ENCODE data around the gene FGD6.

Gene FGD6

DNA sequence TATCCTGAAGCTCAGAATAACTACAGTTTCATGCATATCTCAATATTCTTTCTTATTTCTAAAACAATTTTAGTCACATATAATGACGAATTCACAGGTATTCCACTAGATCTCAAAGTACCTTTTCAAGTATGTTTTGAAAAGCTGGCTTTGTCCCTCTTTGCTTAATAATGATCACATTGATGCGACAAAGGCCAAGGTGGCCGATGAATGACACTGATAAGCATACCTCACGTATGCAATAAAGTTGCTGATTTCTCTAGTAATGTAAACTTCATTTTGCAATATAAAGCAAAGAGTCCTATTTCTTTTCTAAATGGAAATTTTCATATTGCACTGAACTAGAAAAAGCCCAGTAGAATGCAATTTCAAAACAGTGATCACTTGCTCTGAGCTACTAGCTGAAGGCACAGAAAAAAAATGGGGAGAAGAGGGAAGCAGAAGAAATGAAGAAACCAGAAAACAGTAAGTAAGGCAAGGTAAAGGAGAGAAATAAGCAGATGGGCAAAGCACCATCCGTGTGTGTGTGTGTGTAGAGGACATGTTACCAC, 29.3 kb downstream of the FGD6 start:
- in situ Hi-C loops (cut with MboI; ENCODE audit: low pct_unique_long_range_greater_than_20kb, low sequenced_read_pairs) = no loop called here
- DNase-seq = no peak

DNA sequence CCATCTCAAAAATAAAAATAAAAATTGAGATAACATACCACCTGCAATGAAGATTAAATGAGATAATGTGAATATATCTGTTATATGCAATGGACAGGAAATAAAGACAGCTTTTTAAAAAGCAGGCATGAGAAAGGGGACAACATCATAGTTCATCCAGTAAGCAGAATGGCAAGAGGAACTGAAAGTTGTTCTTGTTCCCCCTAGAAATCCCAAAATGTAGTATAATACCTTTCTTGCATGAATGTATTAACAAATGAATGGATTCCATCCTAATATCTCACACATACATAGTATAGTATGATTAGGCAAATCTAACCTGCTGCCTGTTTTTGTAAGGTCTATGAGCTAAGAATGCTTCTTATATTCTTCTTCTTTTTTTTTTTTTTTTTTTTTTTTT, 31.4 kb downstream of the FGD6 start:
- in situ Hi-C loops (cut with MboI; ENCODE audit: low pct_unique_long_range_greater_than_20kb, low sequenced_read_pairs) = no loop called here
- no peak for DNase-seq

DNA sequence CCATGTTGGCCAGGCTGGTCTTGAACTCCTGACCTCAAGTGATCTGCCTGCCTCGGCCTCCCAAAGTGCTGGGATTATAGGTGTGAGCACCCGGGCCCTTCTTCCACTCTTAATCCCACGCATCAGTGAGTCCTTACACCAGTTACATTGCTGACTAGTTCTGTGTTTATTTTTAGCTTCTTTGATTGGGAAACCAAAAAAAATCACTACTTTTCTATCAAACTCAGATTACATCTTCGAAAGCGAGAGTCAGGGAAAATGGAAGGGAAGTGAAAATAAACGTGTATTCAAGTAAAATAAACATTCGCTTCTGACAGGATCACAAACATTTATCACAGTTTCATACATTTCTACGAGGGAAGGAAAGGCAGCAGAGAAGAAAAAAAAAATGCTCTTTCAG, 32.2 kb downstream of the FGD6 start:
- no peak for DNase-seq
- in situ Hi-C loops (cut with MboI; ENCODE audit: low pct_unique_long_range_greater_than_20kb, low sequenced_read_pairs) = no loop called here

DNA sequence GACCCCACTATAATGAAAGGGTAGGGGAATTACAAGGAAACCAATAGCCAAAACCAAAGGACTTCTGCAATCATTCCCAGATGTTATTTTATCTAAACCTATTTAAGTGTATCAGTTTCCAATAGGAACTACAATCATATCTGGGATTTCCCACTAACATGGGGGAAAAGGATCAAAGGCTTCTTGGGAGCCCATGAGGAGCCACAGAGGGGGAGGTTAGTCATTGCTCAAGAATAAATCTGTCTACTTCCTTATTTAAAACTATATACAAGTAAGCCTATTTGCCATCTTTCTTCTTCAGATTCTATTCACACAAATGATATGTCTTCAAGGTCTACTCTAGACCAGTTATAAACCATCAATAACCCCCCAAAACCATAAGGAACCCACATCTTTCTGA, 33.1 kb downstream of the FGD6 start:
- in situ Hi-C loops (cut with MboI; ENCODE audit: low pct_unique_long_range_greater_than_20kb, low sequenced_read_pairs) = no loop called here
- no peak for DNase-seq

DNA sequence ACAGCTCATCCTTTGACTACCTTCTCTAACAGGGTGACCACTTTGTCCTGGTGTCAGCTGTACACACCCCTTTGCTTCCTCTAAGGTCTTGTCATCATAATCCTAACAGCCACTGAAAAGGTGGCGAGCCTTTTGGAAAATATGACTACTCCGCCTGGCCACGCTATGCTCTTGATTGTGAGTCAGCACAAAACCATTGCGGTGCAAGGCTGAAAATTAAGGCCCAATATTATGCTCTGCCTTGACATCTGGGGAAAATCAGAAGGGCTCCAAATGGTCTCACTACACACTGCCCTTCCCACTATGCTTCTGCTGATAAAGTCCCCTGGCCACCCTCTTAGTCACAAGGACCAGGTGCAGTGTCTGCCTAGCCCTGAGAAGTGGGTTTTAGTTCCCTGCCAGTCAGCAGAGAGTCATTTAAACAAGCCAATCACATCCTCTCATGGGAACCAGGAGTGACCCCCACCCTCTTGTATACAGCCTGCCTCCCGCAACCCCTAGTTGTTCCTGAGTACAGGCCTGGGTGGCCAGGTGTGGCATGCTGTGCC, 34.3 kb downstream of the FGD6 start:
- no peak for DNase-seq
- in situ Hi-C loops (cut with MboI; ENCODE audit: low pct_unique_long_range_greater_than_20kb, low sequenced_read_pairs) = no loop called here

DNA sequence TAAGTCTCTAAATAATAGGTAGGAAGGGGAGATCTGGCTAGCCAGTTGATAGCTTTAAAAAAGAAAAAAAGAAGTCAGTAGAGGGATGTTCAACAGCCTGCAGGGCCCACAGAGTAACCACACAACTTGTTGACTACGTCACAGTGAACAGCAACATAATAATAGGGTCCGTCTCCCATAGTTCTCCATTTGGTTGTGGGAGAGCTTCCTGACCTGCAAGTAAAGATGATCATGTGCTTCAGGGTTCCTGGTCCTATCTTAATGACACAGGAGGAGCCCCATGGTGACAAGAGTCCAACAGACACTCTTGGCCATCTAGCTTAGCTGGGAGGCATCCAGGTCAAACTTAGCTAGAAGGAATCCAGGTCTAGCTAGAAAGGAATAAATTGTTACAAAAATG, 36.2 kb downstream of the FGD6 start:
- no peak for DNase-seq
- in situ Hi-C loops (cut with MboI; ENCODE audit: low pct_unique_long_range_greater_than_20kb, low sequenced_read_pairs) = no loop called here

DNA sequence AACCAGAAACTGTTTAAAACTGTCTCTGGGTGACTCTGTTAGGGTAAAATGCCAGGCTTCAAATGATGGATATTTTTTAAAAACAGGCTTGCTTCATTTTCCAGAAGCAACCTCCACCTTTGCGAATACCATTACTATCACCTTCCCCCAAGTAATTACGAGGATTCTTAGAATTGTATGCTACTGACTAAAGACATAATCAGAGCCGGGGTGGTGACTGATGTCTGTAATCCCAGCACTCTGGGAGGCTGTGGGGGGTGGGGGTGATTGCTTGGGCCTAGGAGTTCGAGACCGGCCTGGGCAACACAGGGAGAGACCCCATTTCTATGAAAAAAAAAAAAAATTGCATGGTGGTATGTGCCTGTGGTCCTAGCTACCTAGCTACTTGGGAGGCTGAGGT, 38.3 kb downstream of the FGD6 start:
- no peak for DNase-seq
- in situ Hi-C loops (cut with MboI; ENCODE audit: low pct_unique_long_range_greater_than_20kb, low sequenced_read_pairs) = no loop called here

DNA sequence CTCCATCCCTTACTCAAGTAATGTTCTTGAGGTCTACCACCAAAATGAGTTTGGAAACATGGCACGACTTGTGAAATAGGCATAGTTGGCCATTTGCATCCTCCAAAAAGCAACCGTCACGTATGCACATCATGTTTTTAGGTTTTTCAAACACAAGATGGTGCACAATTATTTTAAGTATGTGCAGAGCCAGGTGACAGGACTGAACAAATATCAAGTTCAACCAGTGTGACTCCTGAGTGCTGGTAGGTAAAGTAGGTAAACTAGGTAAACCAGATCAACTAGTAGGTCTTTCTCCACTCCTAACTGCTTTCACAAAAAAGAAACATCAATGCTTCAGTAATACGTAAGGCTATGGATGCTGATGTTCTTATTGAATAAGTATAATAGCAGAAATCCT, 39.1 kb downstream of the FGD6 start:
- no peak for DNase-seq
- in situ Hi-C loops (cut with MboI; ENCODE audit: low pct_unique_long_range_greater_than_20kb, low sequenced_read_pairs) = no loop called here

DNA sequence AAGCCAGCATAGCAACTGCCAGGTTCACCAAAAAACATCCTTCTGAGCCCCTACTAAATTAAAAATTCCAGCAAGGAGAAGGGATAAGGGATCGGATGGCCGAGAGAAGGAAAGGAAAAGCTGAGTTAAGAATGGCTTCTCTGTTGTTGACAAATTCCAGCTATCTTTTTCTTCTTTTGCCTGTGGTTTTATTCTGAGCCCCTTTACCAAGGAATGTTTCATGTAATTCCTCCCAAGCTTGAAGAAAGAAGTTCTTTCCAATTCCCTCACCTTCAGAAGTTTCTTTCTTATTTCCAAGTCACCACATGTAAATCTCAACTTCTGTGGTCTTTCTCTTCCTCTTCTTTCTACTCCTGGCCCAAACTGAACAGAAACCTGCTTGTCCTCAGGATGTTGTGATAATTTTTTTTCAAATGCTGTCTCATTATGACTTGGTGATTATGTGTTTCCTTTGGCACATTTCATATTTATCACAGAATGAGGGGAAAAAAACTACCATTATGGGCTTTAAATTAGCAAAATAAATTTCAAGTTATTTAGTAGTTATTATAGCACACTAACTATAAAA, 40.0 kb downstream of the FGD6 start:
- in situ Hi-C loops (cut with MboI; ENCODE audit: low pct_unique_long_range_greater_than_20kb, low sequenced_read_pairs) = no loop called here
- no peak for DNase-seq

DNA sequence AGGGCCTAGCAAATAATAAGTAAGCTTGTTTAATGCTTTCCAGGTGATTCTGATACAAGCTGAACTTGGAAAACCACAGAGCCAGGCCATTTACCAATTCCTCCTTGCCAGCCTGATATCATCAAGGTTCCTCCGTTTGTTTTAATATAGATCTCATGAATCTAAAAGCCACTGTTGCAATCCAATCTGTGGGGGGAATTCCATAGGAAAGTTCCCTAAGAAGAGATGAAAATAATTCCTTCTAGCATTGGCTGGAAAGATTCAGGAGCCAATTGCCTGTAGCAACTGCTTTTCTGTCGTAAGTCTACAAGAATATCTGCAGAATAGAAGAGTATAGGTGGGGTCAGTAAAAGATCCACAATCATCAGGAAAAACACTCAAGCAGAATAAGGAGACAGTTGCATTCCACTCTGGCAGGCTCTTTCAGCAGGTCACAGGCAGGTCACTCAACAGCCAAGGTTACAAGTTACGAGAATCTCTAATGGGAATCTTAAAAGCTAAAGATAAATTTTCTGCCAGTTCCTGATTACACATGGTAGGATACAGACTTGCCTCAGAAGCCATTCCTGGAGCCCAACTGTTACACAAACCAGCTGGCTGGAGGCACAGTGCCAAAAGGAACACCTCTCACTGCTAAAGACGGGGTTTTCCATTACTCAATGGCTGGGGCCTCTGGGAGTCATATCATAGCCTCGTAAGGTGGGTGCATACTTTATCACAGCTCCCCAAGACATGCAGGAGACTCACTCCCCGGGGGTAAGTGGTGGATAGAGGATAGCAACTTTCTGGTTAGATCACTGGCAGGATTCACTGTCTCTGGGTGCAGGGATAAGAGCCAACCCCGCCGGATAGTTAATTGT, 43.6 kb downstream of the FGD6 start:
- in situ Hi-C loops (cut with MboI; ENCODE audit: low pct_unique_long_range_greater_than_20kb, low sequenced_read_pairs) = no loop called here
- no peak for DNase-seq

DNA sequence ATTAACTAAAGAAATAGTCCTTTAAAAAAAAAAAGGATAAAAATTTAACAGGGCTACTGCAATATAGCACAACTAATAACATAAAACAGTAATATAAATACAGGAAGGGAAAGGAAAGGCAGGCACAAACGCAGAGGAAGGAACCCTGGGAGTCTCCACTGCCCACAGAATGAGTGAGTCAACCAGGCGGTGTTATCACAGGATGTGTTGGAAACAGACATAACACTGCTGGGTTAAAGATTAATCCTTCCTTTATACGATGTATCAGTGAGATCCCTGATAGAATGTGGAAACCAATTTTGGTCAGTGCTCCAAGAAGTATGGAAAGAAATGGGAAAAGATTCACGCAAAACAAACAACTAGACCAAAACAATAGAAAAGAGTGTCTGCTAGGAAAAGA, 47.9 kb downstream of the FGD6 start:
- peak; percentile 17 for DNase-seq

DNA sequence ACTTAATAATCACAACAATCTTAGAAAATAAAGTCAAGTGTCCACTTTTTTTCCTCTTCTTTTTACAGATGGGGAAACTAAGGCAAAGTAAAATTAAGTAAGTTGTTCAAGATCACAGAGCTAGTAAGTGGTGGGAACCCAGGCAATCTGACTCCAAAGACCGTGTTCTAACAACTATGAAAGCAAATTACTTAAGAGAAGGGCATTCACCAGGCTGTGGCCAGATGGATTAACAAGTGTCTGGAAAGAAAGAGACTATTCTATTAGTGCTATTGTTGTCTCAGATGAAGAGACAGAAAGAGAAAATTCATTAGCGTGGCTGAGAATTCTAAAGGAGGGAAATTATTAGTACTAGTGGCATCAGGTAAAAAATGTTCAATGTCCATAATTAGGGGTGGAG, 48.5 kb downstream of the FGD6 start:
- no peak for DNase-seq
- in situ Hi-C loops (cut with MboI; ENCODE audit: low pct_unique_long_range_greater_than_20kb, low sequenced_read_pairs) = no loop called here

More for the DNA sequence above, 47.9 kb downstream of the FGD6 start:
- in situ Hi-C loops (cut with MboI; ENCODE audit: low pct_unique_long_range_greater_than_20kb, low sequenced_read_pairs) = no loop called here

DNA sequence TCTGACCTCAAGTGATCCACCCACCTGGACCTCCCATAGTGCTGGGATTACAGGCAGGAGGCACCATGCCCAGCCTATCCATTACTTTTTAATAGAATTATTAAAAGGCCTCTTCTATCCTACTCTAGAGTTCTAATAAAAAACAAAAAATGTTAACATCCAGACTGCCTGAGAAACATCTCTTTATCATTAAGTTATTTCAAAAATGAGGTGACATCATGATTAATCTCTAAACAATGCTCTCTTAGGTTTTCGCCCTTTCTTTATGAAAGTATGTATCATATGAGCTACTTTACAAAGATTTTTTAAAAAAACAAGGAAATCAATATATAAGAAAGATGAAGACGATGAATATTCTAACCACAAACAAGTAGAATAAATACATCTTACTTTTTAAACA, 52.6 kb downstream of the FGD6 start:
- in situ Hi-C loops (cut with MboI; ENCODE audit: low pct_unique_long_range_greater_than_20kb, low sequenced_read_pairs) = no loop called here
- no peak for DNase-seq

DNA sequence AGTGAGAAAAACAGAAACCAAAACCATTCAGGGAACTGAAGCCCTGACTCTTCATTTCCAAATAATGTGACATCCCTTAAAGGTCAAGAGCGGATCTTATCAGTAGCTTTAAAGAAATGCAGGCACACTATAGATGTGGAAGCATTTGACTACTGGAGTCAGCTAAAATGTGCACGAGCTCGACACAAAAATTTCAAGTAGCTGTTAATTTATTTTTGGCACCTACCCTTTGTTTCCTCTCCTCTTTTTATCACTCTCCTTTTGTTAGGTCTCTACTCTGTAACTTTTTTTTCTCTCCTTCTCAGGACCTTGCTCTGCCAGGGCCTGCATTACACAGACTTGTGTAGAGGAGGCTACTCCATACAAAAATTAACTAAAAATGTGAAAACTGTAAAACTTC, 58.3 kb downstream of the FGD6 start:
- in situ Hi-C loops (cut with MboI; ENCODE audit: low pct_unique_long_range_greater_than_20kb, low sequenced_read_pairs) = no loop called here
- DNase-seq = no peak

DNA sequence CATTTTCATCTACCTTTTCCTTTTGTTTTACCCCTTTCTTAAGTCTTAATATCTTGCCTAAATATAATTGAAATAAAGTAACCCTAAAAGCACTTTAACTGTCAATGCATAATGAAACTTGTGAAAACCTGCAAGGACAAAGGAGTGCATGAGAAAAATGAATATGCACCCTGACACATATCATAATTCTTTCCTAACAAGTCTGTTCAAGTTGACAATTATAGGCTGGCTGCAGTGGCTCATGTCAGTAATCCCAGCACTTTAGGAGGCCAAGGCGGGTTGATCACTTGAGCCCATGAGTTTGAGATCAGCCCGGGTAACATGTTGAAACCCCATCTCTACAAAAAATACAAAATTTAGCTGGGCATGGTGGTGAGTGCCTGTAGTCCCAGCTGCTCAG, 65.4 kb downstream of the FGD6 start:
- in situ Hi-C loops (cut with MboI; ENCODE audit: low pct_unique_long_range_greater_than_20kb, low sequenced_read_pairs) = no loop called here
- no peak for DNase-seq

DNA sequence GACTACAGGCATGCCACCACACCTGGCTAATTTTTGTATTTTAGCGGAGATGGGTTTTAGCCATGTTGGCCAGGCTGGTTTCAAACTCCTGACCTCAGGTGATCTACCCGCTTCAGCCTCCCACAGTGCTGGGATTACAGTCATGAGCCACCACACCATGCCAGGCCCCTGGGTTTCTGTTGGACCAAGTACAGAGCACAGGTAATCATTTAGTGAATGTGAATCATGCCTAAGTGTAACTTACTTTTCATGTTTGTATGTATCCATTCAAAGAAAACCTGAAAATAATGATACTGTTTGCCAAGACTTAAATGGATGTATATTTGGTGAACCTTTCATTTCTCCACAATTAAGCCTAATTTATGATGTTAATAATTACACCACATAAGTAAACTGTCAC, 65.9 kb downstream of the FGD6 start:
- no peak for DNase-seq
- in situ Hi-C loops (cut with MboI; ENCODE audit: low pct_unique_long_range_greater_than_20kb, low sequenced_read_pairs) = no loop called here

DNA sequence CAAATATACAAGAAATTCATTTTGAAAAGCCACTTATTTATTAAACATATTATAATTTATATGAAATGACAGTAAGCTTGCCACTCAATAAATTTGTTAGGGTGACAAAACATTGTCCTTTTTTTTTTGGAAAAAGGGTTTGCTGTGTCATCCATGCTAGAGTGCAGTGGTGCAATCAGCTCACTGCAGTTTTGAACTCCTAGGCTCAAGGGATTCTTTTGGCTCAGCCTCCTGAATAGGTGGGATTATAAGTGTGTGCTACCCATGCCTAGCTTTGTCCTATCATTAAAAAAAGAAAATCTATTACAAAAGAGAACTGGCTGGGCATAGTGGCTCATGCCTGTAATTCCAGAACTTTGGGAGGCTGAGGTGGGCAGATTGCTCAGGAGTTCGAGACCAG, 66.8 kb downstream of the FGD6 start:
- DNase-seq = no peak
- in situ Hi-C loops (cut with MboI; ENCODE audit: low pct_unique_long_range_greater_than_20kb, low sequenced_read_pairs) = no loop called here

DNA sequence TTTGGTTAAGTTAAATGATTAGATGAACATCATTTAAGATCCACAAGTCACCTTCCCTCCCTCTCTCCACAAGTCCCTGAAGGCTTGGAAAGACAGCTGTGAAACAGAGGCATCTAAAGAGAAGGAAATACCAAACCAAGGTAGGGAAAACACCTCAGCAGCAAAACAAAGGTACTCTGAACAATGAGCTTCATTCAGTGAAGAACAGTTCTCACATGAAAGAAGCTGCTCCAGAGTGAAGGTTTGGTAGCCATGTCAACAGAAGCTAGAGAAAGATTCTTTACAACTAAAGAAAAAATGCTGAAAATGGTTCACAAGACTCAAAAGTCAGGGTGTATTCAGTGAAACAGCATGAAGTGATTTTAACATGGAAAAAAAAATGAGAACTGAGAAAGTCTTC, 69.4 kb downstream of the FGD6 start:
- in situ Hi-C loops (cut with MboI; ENCODE audit: low pct_unique_long_range_greater_than_20kb, low sequenced_read_pairs) = no loop called here
- DNase-seq = no peak

DNA sequence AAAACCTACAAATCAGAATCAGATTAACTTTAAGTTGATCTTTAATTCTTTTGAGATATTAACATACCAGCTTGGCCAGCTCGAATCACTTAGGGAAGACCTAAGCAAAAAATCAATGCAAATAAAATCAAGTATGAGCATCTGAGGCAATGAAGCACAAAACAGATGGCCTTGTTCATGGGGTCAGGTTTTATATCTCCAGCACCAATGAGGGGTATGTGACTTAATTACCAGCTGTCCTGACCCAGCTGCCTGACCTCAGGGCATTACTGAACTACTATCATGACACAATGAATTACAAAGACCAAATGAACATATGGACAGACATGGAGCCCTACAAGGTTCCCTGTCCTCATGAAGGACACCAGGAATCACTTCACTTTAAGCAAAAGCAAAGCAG, 70.5 kb downstream of the FGD6 start:
- no peak for DNase-seq
- in situ Hi-C loops (cut with MboI; ENCODE audit: low pct_unique_long_range_greater_than_20kb, low sequenced_read_pairs) = no loop called here

DNA sequence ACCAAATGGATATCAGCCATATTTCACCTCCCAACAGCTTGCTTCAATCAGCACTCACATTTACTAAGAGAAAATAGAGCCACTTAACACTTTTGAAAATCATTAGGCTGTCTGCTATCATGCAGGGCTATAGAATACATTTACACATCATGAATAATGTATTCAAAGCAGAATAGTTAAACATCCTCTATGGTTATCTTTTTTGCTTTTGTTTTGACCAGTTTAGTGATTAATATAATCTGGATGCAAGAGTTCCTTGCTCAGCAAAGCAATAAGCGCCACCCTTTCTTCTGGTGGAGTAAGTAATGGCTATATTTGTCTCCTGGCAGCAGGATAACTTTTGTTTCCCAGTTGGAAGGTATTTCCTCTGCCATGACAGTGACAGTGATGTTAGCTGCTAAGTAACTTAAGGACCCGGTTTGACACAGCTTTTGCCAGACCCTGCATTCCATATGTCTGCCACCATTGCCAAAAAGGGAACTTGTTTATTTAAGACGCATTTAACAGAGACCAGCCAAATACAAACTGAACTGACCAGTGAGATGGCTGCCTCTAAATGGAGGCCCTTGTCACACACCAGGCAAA, 73.6 kb downstream of the FGD6 start:
- in situ Hi-C loops (cut with MboI; ENCODE audit: low pct_unique_long_range_greater_than_20kb, low sequenced_read_pairs) = no loop called here
- no peak for DNase-seq

All from KBM-7 (cell line).